ENCODE measurements around the gene KCNH4.

KCNH4 gene

DNA sequence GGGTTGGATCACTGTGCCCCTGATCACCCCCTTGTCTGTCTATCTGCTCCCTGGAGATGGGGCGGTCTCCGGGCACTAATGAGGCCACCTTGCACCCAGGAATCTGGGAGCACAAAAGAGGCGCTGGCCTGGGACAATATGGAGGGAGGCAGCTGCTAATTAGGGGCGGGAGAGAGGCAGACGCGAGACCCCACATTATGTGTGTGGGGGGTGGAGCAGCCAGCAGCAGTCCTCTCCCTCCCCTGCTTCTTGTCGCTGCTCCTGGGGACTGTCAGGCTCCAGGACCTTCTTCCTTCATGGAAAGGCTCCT, 4.6 kb upstream of the KCNH4 start:
- ChIA-PET CTCF (interaction anchor here (0.9 to 4.3 kb wide), 6 partner anchors 9 to 342 kb away, joined by 3 to 44 read pairs (median 4); partner anchors contain the start of genes GHDC and NKIRAS2), POLR2A (no interaction called here)
- DNase-seq (ENCODE audit: low read depth, low spot score) = no peak
- H3K4me3 ChIP-seq (ENCODE audit: low read depth, low read length) = no peak overlapping the region
- TF ChIP-seq, protein P1, sequence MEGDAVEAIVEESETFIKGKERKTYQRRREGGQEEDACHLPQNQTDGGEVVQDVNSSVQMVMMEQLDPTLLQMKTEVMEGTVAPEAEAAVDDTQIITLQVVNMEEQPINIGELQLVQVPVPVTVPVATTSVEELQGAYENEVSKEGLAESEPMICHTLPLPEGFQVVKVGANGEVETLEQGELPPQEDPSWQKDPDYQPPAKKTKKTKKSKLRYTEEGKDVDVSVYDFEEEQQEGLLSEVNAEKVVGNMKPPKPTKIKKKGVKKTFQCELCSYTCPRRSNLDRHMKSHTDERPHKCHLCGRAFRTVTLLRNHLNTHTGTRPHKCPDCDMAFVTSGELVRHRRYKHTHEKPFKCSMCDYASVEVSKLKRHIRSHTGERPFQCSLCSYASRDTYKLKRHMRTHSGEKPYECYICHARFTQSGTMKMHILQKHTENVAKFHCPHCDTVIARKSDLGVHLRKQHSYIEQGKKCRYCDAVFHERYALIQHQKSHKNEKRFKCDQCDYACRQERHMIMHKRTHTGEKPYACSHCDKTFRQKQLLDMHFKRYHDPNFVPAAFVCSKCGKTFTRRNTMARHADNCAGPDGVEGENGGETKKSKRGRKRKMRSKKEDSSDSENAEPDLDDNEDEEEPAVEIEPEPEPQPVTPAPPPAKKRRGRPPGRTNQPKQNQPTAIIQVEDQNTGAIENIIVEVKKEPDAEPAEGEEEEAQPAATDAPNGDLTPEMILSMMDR (IDR thresholded peaks at IDR 0.05; ENCODE audit: insufficient read depth, low read length, missing control alignments) = no peak

DNA sequence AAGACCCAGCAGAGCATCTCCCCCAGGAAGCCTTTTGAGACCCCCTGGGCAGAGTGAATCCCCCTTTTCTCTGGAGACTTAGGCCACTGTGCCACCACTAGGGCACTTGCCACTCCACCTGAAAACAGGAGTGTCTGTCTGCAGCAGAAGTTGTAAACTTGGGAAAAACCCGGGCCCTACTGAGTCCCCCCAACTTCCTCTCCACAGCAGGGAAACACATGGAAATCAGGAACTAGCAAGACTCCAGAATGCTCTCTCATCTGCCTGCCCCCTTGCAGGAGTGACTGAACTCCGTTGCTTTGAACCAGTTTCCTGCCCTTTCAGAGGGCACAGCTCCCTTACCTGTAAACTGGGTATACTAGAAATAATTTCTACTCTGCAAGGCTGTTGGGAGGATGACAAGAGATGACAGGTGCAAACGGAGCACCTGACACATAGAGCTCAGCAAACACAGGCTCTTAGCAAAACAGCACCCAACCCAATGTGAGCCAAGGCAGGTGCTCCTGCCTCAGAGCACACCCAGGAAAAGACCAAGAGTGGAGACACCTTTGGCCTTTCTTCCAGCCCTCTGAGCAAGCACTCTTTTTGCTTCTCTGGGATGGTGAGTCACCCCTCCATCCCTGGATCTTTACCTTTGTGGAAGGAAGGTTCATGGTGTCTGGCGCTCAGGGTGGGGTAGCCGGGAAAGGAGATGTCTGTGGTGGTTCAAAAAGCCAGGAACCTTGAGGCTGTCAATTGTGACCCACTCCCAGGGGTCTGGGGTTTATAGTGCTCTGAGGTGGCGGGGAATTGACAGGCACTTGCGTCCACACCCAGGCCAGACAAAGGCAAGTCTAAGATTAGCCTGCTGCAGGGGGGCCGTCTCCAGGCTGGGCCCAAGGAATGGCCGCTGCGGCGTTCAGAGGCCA, 4.0 kb upstream of the KCNH4 start, which contains the start of gene HCRT:
HCRT (minus strand) TSS at position 740 of the 908 bp plus-strand sequence; CDS start at position 653, 87 bp downstream.
- POLR2A ChIA-PET = no interaction called here
- H3K4me3 ChIP-seq (ENCODE audit: low read depth, low read length) = peak within 1 kb of the TSS; percentile 48
- CTCF ChIA-PET = interaction anchor here (0.6 to 4.3 kb wide), 17 partner anchors 10 to 351 kb away, joined by 3 to 44 read pairs (median 4); partner anchors contain the start of genes GHDC, NAGLU and NKIRAS2
- TF ChIP-seq, protein P1 (IDR thresholded peaks at IDR 0.05; ENCODE audit: insufficient read depth, low read length, missing control alignments) = no peak
- no peak for DNase-seq (ENCODE audit: low read depth, low spot score)

DNA sequence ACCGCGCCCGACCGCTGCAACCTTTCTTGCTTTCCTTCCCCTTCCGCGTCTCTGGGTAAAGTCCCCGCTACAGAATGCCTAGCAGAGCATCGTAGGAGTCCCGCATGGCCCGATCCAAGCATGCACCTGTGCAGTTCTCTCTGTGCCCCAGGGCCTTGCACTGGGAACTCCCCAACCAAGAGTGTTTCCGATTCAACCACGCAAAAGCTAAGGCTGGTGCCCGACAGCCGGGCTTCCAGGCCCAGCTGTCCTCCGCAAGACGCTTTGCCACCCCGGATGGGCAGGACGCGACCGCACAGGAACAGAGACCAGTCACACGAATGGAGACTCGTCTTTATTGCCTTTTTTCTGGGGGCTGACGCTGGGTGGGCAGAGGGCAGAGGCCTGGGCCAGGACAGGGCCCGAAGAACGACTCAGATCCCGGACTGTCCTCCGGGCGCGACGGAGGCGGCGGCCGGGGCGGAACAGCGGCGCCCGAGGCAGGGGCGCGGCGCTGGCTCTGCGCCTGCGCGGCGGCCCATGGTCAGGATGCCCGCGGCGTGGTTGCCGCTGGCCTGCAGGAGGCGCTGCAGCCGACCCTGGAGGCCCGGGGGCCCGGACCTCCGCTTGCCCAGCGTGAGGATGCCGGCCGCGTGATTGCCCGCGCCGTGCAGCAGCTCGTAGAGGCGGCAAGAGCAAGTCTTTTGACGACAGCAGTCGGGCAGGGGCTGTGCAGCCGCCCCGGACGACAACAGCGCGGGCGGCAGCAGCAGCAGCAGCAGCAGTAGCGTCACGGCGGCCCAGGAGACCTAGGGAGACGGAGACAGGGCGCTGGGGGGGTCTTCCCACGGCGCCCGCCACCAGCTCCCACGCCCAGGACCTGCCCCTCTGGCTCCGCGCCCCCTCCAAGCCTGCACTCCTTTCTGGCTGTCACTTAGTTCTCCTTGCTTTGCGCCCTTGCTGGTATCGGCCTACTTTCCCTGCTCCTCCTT, 3.1 kb upstream of the KCNH4 start:
- ChIA-PET CTCF (interaction anchor here (0.6 to 4.3 kb wide), 19 partner anchors 11 to 352 kb away, joined by 3 to 44 read pairs (median 4); partner anchors contain the start of genes GHDC and NAGLU), POLR2A (no interaction called here)
- H3K4me3 ChIP-seq (ENCODE audit: low read depth, low read length) = peak overlapping the region; percentile 63
- TF ChIP-seq, protein P1 (IDR thresholded peaks at IDR 0.05; ENCODE audit: insufficient read depth, low read length, missing control alignments) = peak; percentile 82
- DNase-seq (ENCODE audit: low read depth, low spot score) = no peak

DNA sequence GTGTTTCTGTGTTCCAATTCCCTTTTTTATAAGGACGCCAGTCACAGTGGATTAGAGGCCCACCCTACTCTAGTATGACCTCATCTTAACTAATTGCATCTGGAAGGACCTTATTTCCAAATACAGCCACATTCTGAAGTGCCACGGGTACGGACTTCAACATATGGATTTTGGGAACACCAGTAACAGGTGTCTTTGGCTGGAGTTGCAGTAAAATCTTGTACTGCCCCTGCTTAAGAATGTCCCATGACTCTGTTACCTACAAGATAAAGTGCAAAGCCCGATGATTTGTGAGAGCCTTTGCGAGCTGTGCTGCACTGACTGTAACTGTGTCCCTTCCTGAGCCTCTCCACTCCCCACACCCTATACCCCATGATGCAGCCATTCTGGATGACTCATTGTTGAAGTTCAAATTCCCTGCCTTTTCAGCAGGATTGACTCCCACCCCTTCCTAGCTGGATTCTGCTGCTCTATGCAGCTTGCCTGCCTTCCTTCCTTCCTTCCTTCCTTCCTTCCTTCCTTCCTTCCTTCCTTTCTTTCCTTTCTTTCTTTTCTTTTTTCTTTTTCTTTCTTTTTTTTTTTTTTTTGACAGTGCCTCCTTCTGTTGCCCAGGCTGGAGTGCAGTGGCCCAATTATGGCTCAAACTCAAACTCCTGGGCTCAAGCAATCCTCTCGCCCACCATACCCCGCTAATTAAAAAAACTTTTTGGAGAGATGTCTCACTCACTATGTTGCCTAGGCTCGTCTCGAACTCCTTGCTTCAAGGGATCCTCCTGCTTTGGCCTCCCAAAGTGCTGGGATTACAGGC, 2.2 kb upstream of the KCNH4 start:
- TF ChIP-seq, protein P1 (IDR thresholded peaks at IDR 0.05; ENCODE audit: insufficient read depth, low read length, missing control alignments) = no peak
- peak overlapping the region; percentile 63 for H3K4me3 ChIP-seq (ENCODE audit: low read depth, low read length)
- POLR2A ChIA-PET = no interaction called here
- no peak for DNase-seq (ENCODE audit: low read depth, low spot score)
- CTCF ChIA-PET = interaction anchor here (0.7 to 4.3 kb wide), 10 partner anchors 10 to 344 kb away, joined by 3 to 44 read pairs (median 4); partner anchors contain the start of gene GHDC

DNA sequence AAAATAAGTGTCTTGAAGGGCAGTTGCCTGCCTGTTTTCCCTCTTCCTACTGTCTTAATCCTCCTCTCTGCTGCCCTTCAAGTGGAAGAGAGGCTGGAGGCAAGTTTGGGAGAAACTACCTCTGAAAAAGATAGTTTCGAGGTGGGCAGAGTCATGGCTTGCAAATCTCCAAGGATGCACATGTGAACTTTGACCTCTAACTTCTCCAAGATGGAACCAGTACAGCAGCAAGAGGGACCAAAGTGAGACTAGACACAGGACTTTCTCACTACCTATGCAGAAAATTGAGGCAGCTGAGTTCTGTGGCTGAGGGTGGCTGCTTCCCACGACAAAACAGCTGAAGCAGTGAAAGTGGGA, 887 bp upstream of the KCNH4 start:
- TF ChIP-seq, protein P1 (IDR thresholded peaks at IDR 0.05; ENCODE audit: insufficient read depth, low read length, missing control alignments) = no peak
- ChIA-PET CTCF (interaction anchor here (0.6 to 3.0 kb wide), 16 partner anchors 9 to 738 kb away, joined by 3 to 15 read pairs (median 5); partner anchors contain the start of gene GHDC), POLR2A (no interaction called here)
- no peak for DNase-seq (ENCODE audit: low read depth, low spot score)
- no peak overlapping the region for H3K4me3 ChIP-seq (ENCODE audit: low read depth, low read length)
